ENCODE measurements around the gene DPYD.

- no peak for TF ChIP-seq SUZ12 (IDR thresholded peaks at IDR 0.05; ENCODE audit: extremely low read depth, insufficient read depth, insufficient read length)
- TF ChIP-seq YY1 (IDR thresholded peaks at IDR 0.05; ENCODE audit: insufficient read depth, insufficient read length) = no peak
- TF ChIP-seq ZNF274 (IDR thresholded peaks at IDR 0.05; ENCODE audit: low read depth, low read length) = no peak
Observed at GRCh38 chr1:97805093-97805492, 115.7 kb downstream of the DPYD start.
